Neural cell (in vitro differentiated cells): ENCODE results near the gene IGSF11. TPM values are rescaled to one million over a fixed set of nuclear protein-coding genes. Genes with fewer than 3 reads are reported as not detected.

Experiments
- H2AFZ ChIP-seq: fragments of 200-600, 300-800 bp; sonication (generic), shearing (Covaris generic); 2 replicates; pipeline ENCODE4 v1.6.0; 2014; ENCODE audit warnings: low read depth, mild to moderate bottlenecking, antibody characterized with exemption, low read length, moderate library complexity
- H3F3A ChIP-seq: fragments of 200-600 bp; shearing (Covaris generic); 2 replicates; pipeline ENCODE4 v1.6.1; 2016; ENCODE audit warnings: mild to moderate bottlenecking, moderate library complexity, mixed read lengths, antibody characterized with exemption, low read length; ENCODE audit not compliant: insufficient read depth, poor library complexity, severe bottlenecking
- H3K27ac ChIP-seq: fragments of 200-600, 300-800 bp; sonication (generic), shearing (Covaris generic); 2 replicates; pipeline ENCODE4 v1.5.1; 2014; ENCODE audit warnings: mild to moderate bottlenecking, low read length, moderate library complexity
- H3K27me3 ChIP-seq: fragments of 300-800, 200-600 bp; sonication (generic), shearing (Covaris generic); 2 replicates; pipeline ENCODE4 v1.6.0; 2014; ENCODE audit warnings: mild to moderate bottlenecking, low read depth, low read length, moderate library complexity; ENCODE audit not compliant: insufficient read depth
- H3K36me3 ChIP-seq: fragments of 300-800, 200-600 bp; sonication (generic), shearing (Covaris generic); 2 replicates; pipeline ENCODE4 v1.5.1; 2014; ENCODE audit warnings: mild to moderate bottlenecking, antibody characterized with exemption, low read length, moderate library complexity; ENCODE audit not compliant: insufficient read depth
- H3K4me2 ChIP-seq: fragments of 300-800, 200-600 bp; sonication (generic), shearing (Covaris generic); 2 replicates; pipeline ENCODE4 v1.6.0; 2014; ENCODE audit warnings: mild to moderate bottlenecking, low read length
- H3K4me3 ChIP-seq: fragments of 300-800, 200-600 bp; sonication (generic), shearing (Covaris generic); 2 replicates; pipeline ENCODE4 v1.5.1; 2014; ENCODE audit warnings: mild to moderate bottlenecking, low read length, moderate library complexity
- H3K79me2 ChIP-seq: fragments of 200-600 bp; shearing (Covaris generic); replicated peaks from 2 replicates; pipeline ENCODE4 v1.6.0; 2014; ENCODE audit warnings: mild to moderate bottlenecking, low read length, moderate library complexity; ENCODE audit not compliant: insufficient read depth
- H3K9ac ChIP-seq: fragments of 300-800, 200-600 bp; sonication (generic), shearing (Covaris generic); 2 replicates; pipeline ENCODE4 v1.6.1; 2016; ENCODE audit warnings: mild to moderate bottlenecking, low read length, mixed read lengths
- H3K9me2 ChIP-seq: fragments of 200-600 bp; shearing (Covaris generic); 2 replicates; pipeline ENCODE4 v1.6.1; 2016; ENCODE audit warnings: mild to moderate bottlenecking, low read length, mixed read lengths; ENCODE audit not compliant: insufficient read depth
- H3K9me3 ChIP-seq: fragments of 200-600, 300-800 bp; sonication (generic), shearing (Covaris generic); 2 replicates; pipeline ENCODE4 v1.6.1; 2016; ENCODE audit warnings: mild to moderate bottlenecking, mixed run types, low read length, moderate library complexity, mixed read lengths
- H4K20me1 ChIP-seq: fragments of 200-600 bp; shearing (Covaris generic); 2 replicates; pipeline ENCODE4 v1.6.1; 2016; ENCODE audit warnings: mild to moderate bottlenecking, mixed run types; ENCODE audit not compliant: insufficient read depth
- EP300 ChIP-seq: fragments of 450-650 bp; conservative IDR thresholded peaks from 2 replicates; pipeline ENCODE4 v1.6.1; 2014; ENCODE audit warnings: antibody characterized with exemption, mild to moderate bottlenecking, moderate library complexity; ENCODE audit not compliant: poor library complexity, severe bottlenecking
- EZH2 ChIP-seq: fragments of 200-600, 300-800 bp; shearing (Covaris generic), sonication (generic); IDR thresholded peaks from 2 replicates; pipeline ENCODE4 v1.6.1; 2014; ENCODE audit warnings: antibody characterized with exemption, low read length, borderline replicate concordance, mild to moderate bottlenecking; ENCODE audit not compliant: insufficient read depth, poor library complexity, severe bottlenecking
- MXI1 ChIP-seq: fragments of 450-650 bp; conservative IDR thresholded peaks from 2 replicates; pipeline ENCODE4 v1.6.1; 2014; ENCODE audit warnings: antibody characterized with exemption, mild to moderate bottlenecking; ENCODE audit not compliant: poor library complexity, severe bottlenecking
- POLR2AphosphoS5 ChIP-seq: IDR thresholded peaks from 2 replicates; pipeline ENCODE4 v1.6.1; 2012
- RAD21 ChIP-seq: fragments of 450-650 bp; conservative IDR thresholded peaks from 2 replicates; pipeline ENCODE4 v1.6.1; 2014; ENCODE audit warnings: antibody characterized with exemption, mild to moderate bottlenecking, moderate library complexity
- SMC3 ChIP-seq: fragments of 450-650 bp; conservative IDR thresholded peaks from 2 replicates; pipeline ENCODE4 v1.6.1; 2014; ENCODE audit warnings: antibody characterized with exemption, mild to moderate bottlenecking, moderate library complexity; ENCODE audit not compliant: poor library complexity
- TAF1 ChIP-seq: IDR thresholded peaks from 2 replicates; pipeline ENCODE4 v1.6.1; 2012; ENCODE audit warnings: low read depth
- polyA plus RNA-seq: library from polyadenylated mRNA; depleted of rRNA; stranded (reverse); fragments of >200 nt; gene quantifications from 2 replicates; pipeline ENCODE4 v1.2.3, GENCODE V29; 2014
- TF ChIP-seq, protein P1 (sequence below): fragments of 450-650 bp; IDR thresholded peaks from 2 replicates; pipeline ENCODE4 v1.5.1; 2014; ENCODE audit warnings: antibody characterized with exemption, mild to moderate bottlenecking, moderate library complexity; ENCODE audit not compliant: poor library complexity, severe bottlenecking
- TF ChIP-seq, protein P2 (sequence below): IDR thresholded peaks from 2 replicates; pipeline ENCODE4 v1.6.1; 2012; ENCODE audit warnings: borderline replicate concordance

IGSF11 gene
- polyA plus RNA-seq, 1 donor from 2014 or later = 1.2 TPM

DNA sequence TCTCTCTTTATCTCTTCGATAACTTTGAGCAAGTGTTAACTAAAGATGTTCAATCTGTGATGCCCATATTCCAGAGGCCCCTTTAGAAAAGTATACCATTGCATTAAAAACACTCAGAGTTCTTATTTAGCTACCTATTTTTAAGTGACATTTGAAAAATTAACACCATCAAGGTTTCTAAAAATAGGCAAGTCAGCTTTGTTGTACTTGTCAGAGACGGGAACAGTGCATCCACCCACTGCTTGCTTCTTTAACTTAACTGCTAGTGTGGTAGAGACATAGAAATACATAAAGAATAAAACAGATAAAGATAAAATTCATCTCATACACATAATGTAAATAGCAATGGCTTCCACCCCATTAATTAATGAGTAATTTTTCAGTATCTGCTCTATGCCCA lies 66.0 kb downstream of the IGSF11 start:
- H3F3A ChIP-seq = no peaks in the 10 kb centered on the region
- H3K36me3 ChIP-seq = no peaks in the 10 kb centered on the region
- H3K9ac ChIP-seq = no peak overlapping the region
- H3K27me3 ChIP-seq = no peaks in the 10 kb centered on the region
- TF ChIP-seq POLR2AphosphoS5 = no peak
- TF ChIP-seq TAF1 = no peak
- TF ChIP-seq EZH2 = no peak
- TF ChIP-seq SMC3 = no peak
- TF ChIP-seq EP300 = no peak
- TF ChIP-seq, protein P1, sequence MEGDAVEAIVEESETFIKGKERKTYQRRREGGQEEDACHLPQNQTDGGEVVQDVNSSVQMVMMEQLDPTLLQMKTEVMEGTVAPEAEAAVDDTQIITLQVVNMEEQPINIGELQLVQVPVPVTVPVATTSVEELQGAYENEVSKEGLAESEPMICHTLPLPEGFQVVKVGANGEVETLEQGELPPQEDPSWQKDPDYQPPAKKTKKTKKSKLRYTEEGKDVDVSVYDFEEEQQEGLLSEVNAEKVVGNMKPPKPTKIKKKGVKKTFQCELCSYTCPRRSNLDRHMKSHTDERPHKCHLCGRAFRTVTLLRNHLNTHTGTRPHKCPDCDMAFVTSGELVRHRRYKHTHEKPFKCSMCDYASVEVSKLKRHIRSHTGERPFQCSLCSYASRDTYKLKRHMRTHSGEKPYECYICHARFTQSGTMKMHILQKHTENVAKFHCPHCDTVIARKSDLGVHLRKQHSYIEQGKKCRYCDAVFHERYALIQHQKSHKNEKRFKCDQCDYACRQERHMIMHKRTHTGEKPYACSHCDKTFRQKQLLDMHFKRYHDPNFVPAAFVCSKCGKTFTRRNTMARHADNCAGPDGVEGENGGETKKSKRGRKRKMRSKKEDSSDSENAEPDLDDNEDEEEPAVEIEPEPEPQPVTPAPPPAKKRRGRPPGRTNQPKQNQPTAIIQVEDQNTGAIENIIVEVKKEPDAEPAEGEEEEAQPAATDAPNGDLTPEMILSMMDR = no peak
- no peak for TF ChIP-seq RAD21
- TF ChIP-seq, protein P2, sequence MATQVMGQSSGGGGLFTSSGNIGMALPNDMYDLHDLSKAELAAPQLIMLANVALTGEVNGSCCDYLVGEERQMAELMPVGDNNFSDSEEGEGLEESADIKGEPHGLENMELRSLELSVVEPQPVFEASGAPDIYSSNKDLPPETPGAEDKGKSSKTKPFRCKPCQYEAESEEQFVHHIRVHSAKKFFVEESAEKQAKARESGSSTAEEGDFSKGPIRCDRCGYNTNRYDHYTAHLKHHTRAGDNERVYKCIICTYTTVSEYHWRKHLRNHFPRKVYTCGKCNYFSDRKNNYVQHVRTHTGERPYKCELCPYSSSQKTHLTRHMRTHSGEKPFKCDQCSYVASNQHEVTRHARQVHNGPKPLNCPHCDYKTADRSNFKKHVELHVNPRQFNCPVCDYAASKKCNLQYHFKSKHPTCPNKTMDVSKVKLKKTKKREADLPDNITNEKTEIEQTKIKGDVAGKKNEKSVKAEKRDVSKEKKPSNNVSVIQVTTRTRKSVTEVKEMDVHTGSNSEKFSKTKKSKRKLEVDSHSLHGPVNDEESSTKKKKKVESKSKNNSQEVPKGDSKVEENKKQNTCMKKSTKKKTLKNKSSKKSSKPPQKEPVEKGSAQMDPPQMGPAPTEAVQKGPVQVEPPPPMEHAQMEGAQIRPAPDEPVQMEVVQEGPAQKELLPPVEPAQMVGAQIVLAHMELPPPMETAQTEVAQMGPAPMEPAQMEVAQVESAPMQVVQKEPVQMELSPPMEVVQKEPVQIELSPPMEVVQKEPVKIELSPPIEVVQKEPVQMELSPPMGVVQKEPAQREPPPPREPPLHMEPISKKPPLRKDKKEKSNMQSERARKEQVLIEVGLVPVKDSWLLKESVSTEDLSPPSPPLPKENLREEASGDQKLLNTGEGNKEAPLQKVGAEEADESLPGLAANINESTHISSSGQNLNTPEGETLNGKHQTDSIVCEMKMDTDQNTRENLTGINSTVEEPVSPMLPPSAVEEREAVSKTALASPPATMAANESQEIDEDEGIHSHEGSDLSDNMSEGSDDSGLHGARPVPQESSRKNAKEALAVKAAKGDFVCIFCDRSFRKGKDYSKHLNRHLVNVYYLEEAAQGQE = no peak
- TF ChIP-seq MXI1 = no peak
- no peaks in the 10 kb centered on the region for H3K9me3 ChIP-seq
- no peak overlapping the region for H2AFZ ChIP-seq
- no peaks in the 10 kb centered on the region for H3K9me2 ChIP-seq
- H4K20me1 ChIP-seq = no peaks in the 10 kb centered on the region
- no peak overlapping the region for H3K4me3 ChIP-seq
- H3K79me2 ChIP-seq = no peaks in the 10 kb centered on the region
- no peak overlapping the region for H3K27ac ChIP-seq
- no peak overlapping the region for H3K4me2 ChIP-seq

DNA sequence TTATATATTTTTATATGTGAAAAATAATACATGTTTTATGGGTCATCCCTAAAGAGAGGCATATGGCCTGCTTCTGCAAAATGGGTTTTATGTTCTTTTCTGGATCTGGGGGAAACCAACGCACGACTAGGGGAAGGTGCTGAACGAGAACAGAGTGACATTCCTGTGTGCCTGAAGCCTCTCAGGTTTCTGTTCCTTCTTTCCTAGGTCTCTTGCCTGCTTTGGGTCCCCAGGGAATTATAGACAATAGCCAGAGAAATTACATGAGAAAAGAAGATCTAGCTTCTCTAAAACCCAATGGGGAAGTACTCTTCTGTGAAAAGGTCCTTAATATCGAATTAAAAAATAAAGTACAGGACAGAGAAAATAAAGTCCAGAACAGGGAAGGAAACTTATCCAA lies 66.5 kb downstream of the IGSF11 start:
- Histone ChIP-seq H3K4me2 (no peak overlapping the region), H3K27me3 (no peaks in the 10 kb centered on the region), H3K9ac (no peak overlapping the region), H3K36me3 (no peaks in the 10 kb centered on the region), H4K20me1 (no peaks in the 10 kb centered on the region), H3F3A (no peaks in the 10 kb centered on the region), H3K79me2 (no peaks in the 10 kb centered on the region), H3K9me2 (no peaks in the 10 kb centered on the region), H3K4me3 (no peak overlapping the region), H2AFZ (no peak overlapping the region), H3K27ac (no peak overlapping the region), H3K9me3 (no peaks in the 10 kb centered on the region)
- TF ChIP-seq POLR2AphosphoS5 (no peak), EP300 (no peak), MXI1 (no peak), EZH2 (no peak), SMC3 (no peak), TAF1 (no peak), RAD21 (no peak)
- TF ChIP-seq, protein P1 = no peak
- TF ChIP-seq, protein P2 = no peak
